ENCODE measurements around the gene SAFB.

Gene SAFB

GRCh38 chr19:5674714-5675113 is 51.8 kb downstream of the SAFB start:
- H3K27ac ChIP-seq (replicated peaks; ENCODE audit: low read length), result no peak overlapping the region
- peak overlapping the region; percentile 82 for H4K8ac ChIP-seq (ENCODE audit: low read depth, low read length)
- no peak overlapping the region for H2AK5ac ChIP-seq (ENCODE audit: low read depth, low read length)
- no peak overlapping the region for H2AFZ ChIP-seq (ENCODE audit: low read length)
- no peaks in the 10 kb centered on the region for H3K27me3 ChIP-seq (ENCODE audit: control insufficient read depth in 3 of 3, insufficient read depth in 3 of 3, low read depth in 1 of 3, low read length in 3 of 3)
- no peak overlapping the region for H4K91ac ChIP-seq (ENCODE audit: low read depth, low read length, poor library complexity)
- no peak for DNase-seq (ENCODE audit: low spot score)
- H2BK12ac ChIP-seq (ENCODE audit: low read length), result peak overlapping the region; percentile 6
- H2BK5ac ChIP-seq (ENCODE audit: low read length), result no peak overlapping the region
- H3K9ac ChIP-seq (ENCODE audit: low read depth, low read length, poor library complexity), result peak overlapping the region; percentile 50
- H3K79me1 ChIP-seq (ENCODE audit: low read depth, low read length), result peaks cover 11% of the 10 kb centered on the region
- peak overlapping the region; percentile 43 for H3K23ac ChIP-seq (ENCODE audit: low read depth, low read length, poor library complexity)
- no peak overlapping the region for H3K14ac ChIP-seq (ENCODE audit: low read length)
- H3K4me3 ChIP-seq (ENCODE audit: low read length in 2 of 2), result no peak overlapping the region
- H3K18ac ChIP-seq (ENCODE audit: low read length), result peak overlapping the region; percentile 13
- peaks cover 9 to 39% of the 10 kb centered on the region in 2 donors for H3K36me3 ChIP-seq (replicated peaks in 1 of 2; ENCODE audit: control insufficient read depth in 2 of 2, insufficient read depth in 2 of 2, low read length in 2 of 2)
- WGBS, 2 donors (ENCODE audit: extremely low coverage in 2 of 2, insufficient read length in 2 of 2, insufficient replicate concordance in 1 of 2), result no CpG with 5 or more reads among the region's 5 CpGs
- H3K9me3 ChIP-seq (replicated peaks in 1 of 2; ENCODE audit: control insufficient read depth in 2 of 2, insufficient read depth in 1 of 2, low read depth in 1 of 2, low read length in 2 of 2), result peaks cover 0 to 1% of the 10 kb centered on the region in 2 donors
- H3K4me2 ChIP-seq (ENCODE audit: insufficient read depth, low read length, poor library complexity, severe bottlenecking), result no peak overlapping the region
- H3K4me1 ChIP-seq (ENCODE audit: control insufficient read depth in 2 of 2, insufficient read depth in 1 of 2, low read depth in 1 of 2, low read length in 2 of 2), result peaks cover 6% of the 10 kb centered on the region in 2 donors
- H2BK120ac ChIP-seq (ENCODE audit: low read depth, low read length), result no peak overlapping the region
- no peak overlapping the region for H2BK15ac ChIP-seq (ENCODE audit: low read length)
- no peak overlapping the region for H3K4ac ChIP-seq (ENCODE audit: low read length)

DNA sequence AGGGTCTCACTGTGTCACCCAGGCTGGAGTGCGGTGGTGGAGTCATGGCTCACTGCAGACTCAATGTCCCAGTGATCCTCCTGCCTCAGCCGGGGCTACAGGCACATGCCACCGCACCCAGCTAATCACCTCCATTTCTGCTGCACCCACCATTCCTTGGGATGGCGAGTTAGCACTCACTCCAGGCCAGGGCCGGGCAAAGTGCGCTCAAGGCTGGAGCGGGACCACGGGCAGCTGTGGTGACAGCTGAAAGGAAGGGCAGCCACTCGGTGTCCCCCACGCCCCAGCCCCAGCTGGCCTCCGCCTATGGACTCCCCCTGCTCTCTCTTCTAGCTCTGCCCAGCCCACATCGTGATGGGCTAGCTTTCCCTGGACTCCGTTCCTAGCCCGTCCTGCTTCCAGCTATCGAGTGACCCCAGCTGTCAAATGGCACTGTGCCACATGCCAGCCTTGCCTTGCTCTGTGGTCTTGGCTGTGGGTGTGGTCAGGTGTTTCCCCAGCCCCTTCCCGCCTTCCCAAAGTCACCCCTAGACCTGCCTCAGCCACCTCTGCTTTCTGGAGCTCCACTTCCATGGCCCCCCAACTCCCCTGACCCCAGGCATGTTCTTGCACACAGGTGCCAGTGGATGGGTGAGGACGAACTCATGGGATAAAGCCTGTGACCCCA is 53.4 kb downstream of the SAFB start:
- Histone ChIP-seq H3K79me1 (ENCODE audit: low read depth, low read length) (peaks cover 14% of the 10 kb centered on the region), H3K4ac (ENCODE audit: low read length) (no peak overlapping the region)
- WGBS, 2 donors (ENCODE audit: extremely low coverage in 2 of 2, insufficient read length in 2 of 2, insufficient replicate concordance in 1 of 2), result no CpG with 5 or more reads among the region's 17 CpGs

DNA sequence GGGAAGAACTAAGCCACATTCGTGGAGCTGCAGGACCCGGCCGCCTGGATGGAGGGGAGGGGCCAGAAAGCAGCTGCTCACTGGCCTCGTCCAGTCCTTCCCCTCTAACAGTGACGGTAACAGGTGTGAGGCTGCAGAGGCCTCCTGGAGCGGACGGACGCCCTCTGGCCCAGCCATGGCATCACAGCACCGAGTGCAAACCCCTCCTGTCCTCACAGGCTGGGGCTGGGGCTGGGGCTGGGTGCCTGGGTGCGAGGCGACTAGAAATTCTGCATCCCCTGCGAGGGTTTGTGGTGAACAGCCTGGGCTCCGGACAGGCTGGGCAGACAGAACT is 53.9 kb downstream of the SAFB start:
- no peak overlapping the region for H4K91ac ChIP-seq (ENCODE audit: low read depth, low read length, poor library complexity)
- no CpG with 5 or more reads among the region's 13 CpGs for WGBS, 2 donors (ENCODE audit: extremely low coverage in 2 of 2, insufficient read length in 2 of 2, insufficient replicate concordance in 1 of 2)
- H3K27me3 ChIP-seq (ENCODE audit: control insufficient read depth in 3 of 3, insufficient read depth in 3 of 3, low read depth in 1 of 3, low read length in 3 of 3), result no peaks in the 10 kb centered on the region

More for the DNA sequence above, 53.4 kb downstream of the SAFB start:
- Histone ChIP-seq H2AFZ (ENCODE audit: low read length) (no peak overlapping the region), H3K4me1 (ENCODE audit: control insufficient read depth in 2 of 2, insufficient read depth in 1 of 2, low read depth in 1 of 2, low read length in 2 of 2) (peaks cover 8 to 10% of the 10 kb centered on the region in 2 donors), H3K9ac (ENCODE audit: low read depth, low read length, poor library complexity) (peak overlapping the region; percentile 44), H3K4me2 (ENCODE audit: insufficient read depth, low read length, poor library complexity, severe bottlenecking) (no peak overlapping the region), H3K36me3 (replicated peaks in 1 of 2; ENCODE audit: control insufficient read depth in 2 of 2, insufficient read depth in 2 of 2, low read length in 2 of 2) (peaks cover 8 to 30% of the 10 kb centered on the region in 2 donors), H2BK15ac (ENCODE audit: low read length) (no peak overlapping the region), H3K27ac (replicated peaks; ENCODE audit: low read length) (no peak overlapping the region), H3K14ac (ENCODE audit: low read length) (no peak overlapping the region), H4K91ac (ENCODE audit: low read depth, low read length, poor library complexity) (no peak overlapping the region), H3K27me3 (ENCODE audit: control insufficient read depth in 3 of 3, insufficient read depth in 3 of 3, low read depth in 1 of 3, low read length in 3 of 3) (no peaks in the 10 kb centered on the region), H3K4me3 (ENCODE audit: low read length in 2 of 2) (no peak overlapping the region), H3K9me3 (replicated peaks in 1 of 2; ENCODE audit: control insufficient read depth in 2 of 2, insufficient read depth in 1 of 2, low read depth in 1 of 2, low read length in 2 of 2) (peaks cover 0 to 1% of the 10 kb centered on the region in 2 donors), H2BK12ac (ENCODE audit: low read length) (no peak overlapping the region), H2BK120ac (ENCODE audit: low read depth, low read length) (no peak overlapping the region), H3K18ac (ENCODE audit: low read length) (no peak overlapping the region), H2BK5ac (ENCODE audit: low read length) (no peak overlapping the region), H3K23ac (ENCODE audit: low read depth, low read length, poor library complexity) (no peak overlapping the region), H2AK5ac (ENCODE audit: low read depth, low read length) (no peak overlapping the region), H4K8ac (ENCODE audit: low read depth, low read length) (peak overlapping the region; percentile 89)
- DNase-seq (ENCODE audit: low spot score), result no peak

DNA sequence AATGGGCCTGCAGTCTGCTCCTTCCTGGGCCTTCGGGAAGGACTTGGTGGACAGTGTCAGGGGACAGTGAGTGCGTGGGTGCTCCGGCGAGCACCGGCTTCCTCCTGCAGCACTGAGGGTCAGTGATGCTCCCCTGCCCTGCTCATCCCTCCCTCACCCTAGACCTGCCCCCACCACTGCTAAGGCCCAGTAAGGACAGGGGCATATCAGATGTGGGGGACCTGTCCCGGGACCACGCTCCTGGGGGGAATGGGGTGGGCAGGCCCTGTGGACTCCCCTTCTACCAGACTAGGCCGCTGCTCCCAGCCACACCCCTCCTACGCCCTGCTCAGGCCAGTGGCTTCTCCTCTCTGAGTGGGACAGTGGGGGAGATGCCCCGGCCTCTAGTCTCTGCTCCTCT is 54.3 kb downstream of the SAFB start:
- no peak overlapping the region for H4K91ac ChIP-seq (ENCODE audit: low read depth, low read length, poor library complexity)
- peaks cover 3 to 21% of the 10 kb centered on the region in 2 donors for H3K36me3 ChIP-seq (replicated peaks in 1 of 2; ENCODE audit: control insufficient read depth in 2 of 2, insufficient read depth in 2 of 2, low read length in 2 of 2)
- H2AFZ ChIP-seq (ENCODE audit: low read length), result no peak overlapping the region
- peaks cover 0 to 1% of the 10 kb centered on the region in 2 donors for H3K9me3 ChIP-seq (replicated peaks in 1 of 2; ENCODE audit: control insufficient read depth in 2 of 2, insufficient read depth in 1 of 2, low read depth in 1 of 2, low read length in 2 of 2)
- no peak overlapping the region for H3K9ac ChIP-seq (ENCODE audit: low read depth, low read length, poor library complexity)
- H2BK12ac ChIP-seq (ENCODE audit: low read length), result no peak overlapping the region
- H3K23ac ChIP-seq (ENCODE audit: low read depth, low read length, poor library complexity), result peak overlapping the region; percentile 65
- H2BK15ac ChIP-seq (ENCODE audit: low read length), result no peak overlapping the region
- no peak overlapping the region for H3K4me2 ChIP-seq (ENCODE audit: insufficient read depth, low read length, poor library complexity, severe bottlenecking)
- H3K14ac ChIP-seq (ENCODE audit: low read length), result no peak overlapping the region
- H4K8ac ChIP-seq (ENCODE audit: low read depth, low read length), result no peak overlapping the region
- H3K27me3 ChIP-seq (ENCODE audit: control insufficient read depth in 3 of 3, insufficient read depth in 3 of 3, low read depth in 1 of 3, low read length in 3 of 3), result no peaks in the 10 kb centered on the region
- H3K79me1 ChIP-seq (ENCODE audit: low read depth, low read length), result peaks cover 17% of the 10 kb centered on the region
- H3K4me1 ChIP-seq (ENCODE audit: control insufficient read depth in 2 of 2, insufficient read depth in 1 of 2, low read depth in 1 of 2, low read length in 2 of 2), result peaks cover 10 to 19% of the 10 kb centered on the region in 2 donors
- H2BK5ac ChIP-seq (ENCODE audit: low read length), result peak overlapping the region; percentile 75
- DNase-seq (ENCODE audit: low spot score), result no peak
- no CpG with 5 or more reads among the region's 10 CpGs for WGBS, 2 donors (ENCODE audit: extremely low coverage in 2 of 2, insufficient read length in 2 of 2, insufficient replicate concordance in 1 of 2)
- H3K4me3 ChIP-seq (ENCODE audit: low read length in 2 of 2), result no peak overlapping the region
- no peak overlapping the region for H2BK120ac ChIP-seq (ENCODE audit: low read depth, low read length)
- H3K27ac ChIP-seq (replicated peaks; ENCODE audit: low read length), result no peak overlapping the region
- H2AK5ac ChIP-seq (ENCODE audit: low read depth, low read length), result no peak overlapping the region
- H3K4ac ChIP-seq (ENCODE audit: low read length), result no peak overlapping the region
- no peak overlapping the region for H3K18ac ChIP-seq (ENCODE audit: low read length)

More for the DNA sequence above, 53.9 kb downstream of the SAFB start:
- H2BK12ac ChIP-seq (ENCODE audit: low read length), result no peak overlapping the region
- H3K79me1 ChIP-seq (ENCODE audit: low read depth, low read length), result peaks cover 17% of the 10 kb centered on the region
- H3K18ac ChIP-seq (ENCODE audit: low read length), result no peak overlapping the region
- no peak overlapping the region for H2AFZ ChIP-seq (ENCODE audit: low read length)
- H2BK15ac ChIP-seq (ENCODE audit: low read length), result no peak overlapping the region
- peak overlapping the region; percentile 65 for H3K23ac ChIP-seq (ENCODE audit: low read depth, low read length, poor library complexity)
- H3K36me3 ChIP-seq (replicated peaks in 1 of 2; ENCODE audit: control insufficient read depth in 2 of 2, insufficient read depth in 2 of 2, low read length in 2 of 2), result peaks cover 6 to 25% of the 10 kb centered on the region in 2 donors
- H3K9ac ChIP-seq (ENCODE audit: low read depth, low read length, poor library complexity), result peak overlapping the region; percentile 44
- no peak overlapping the region for H2BK120ac ChIP-seq (ENCODE audit: low read depth, low read length)
- H2BK5ac ChIP-seq (ENCODE audit: low read length), result peak overlapping the region; percentile 75
- DNase-seq (ENCODE audit: low spot score), result no peak
- H4K8ac ChIP-seq (ENCODE audit: low read depth, low read length), result no peak overlapping the region
- H3K27ac ChIP-seq (replicated peaks; ENCODE audit: low read length), result no peak overlapping the region
- H3K4me3 ChIP-seq (ENCODE audit: low read length in 2 of 2), result no peak overlapping the region
- H3K4me2 ChIP-seq (ENCODE audit: insufficient read depth, low read length, poor library complexity, severe bottlenecking), result no peak overlapping the region
- peaks cover 10 to 15% of the 10 kb centered on the region in 2 donors for H3K4me1 ChIP-seq (ENCODE audit: control insufficient read depth in 2 of 2, insufficient read depth in 1 of 2, low read depth in 1 of 2, low read length in 2 of 2)
- no peak overlapping the region for H3K14ac ChIP-seq (ENCODE audit: low read length)
- peaks cover 0 to 1% of the 10 kb centered on the region in 2 donors for H3K9me3 ChIP-seq (replicated peaks in 1 of 2; ENCODE audit: control insufficient read depth in 2 of 2, insufficient read depth in 1 of 2, low read depth in 1 of 2, low read length in 2 of 2)
- no peak overlapping the region for H3K4ac ChIP-seq (ENCODE audit: low read length)
- H2AK5ac ChIP-seq (ENCODE audit: low read depth, low read length), result no peak overlapping the region

Data from neuronal stem cell (in vitro differentiated cells).